Left ventricle myocardium superior (tissue), 1 donor: ENCODE results near the gene SOX1. TPM values are rescaled to one million over a fixed set of nuclear protein-coding genes. Genes with fewer than 3 reads are reported as not detected.

Experiments
- ATAC-seq: fragments of 200-7000 bp; cut with Tn5 transposase; one replicate; pipeline ENCODE4 v1.9.1; 2020; ENCODE audit warnings: mild to moderate bottlenecking, moderate library complexity
- DNase-seq: peaks from one replicate; pipeline ENCODE4 v3.0.0-alpha.2; 2020
- intact Hi-C: fragments of 100-400 bp; cut with micrococcal nuclease; formaldehyde crosslinking; loops from one replicate; pipeline ENCODE4 v1.11.0; 2022
- total RNA-seq: library from RNA; stranded (reverse); fragmentation: NEBNext Ultra II Directional; extraction: Animal tissue kit (Norgen Biotek cat#: 25700); gene quantifications from one replicate; pipeline ENCODE4 v1.2.1, GENCODE V29; 2021
- donor health status: DM: no; HTN: yes; CAD: no; lungs with severe emphysema.

Gene SOX1
- total RNA-seq, 1 donor from 2014 or later: not detected

DNA sequence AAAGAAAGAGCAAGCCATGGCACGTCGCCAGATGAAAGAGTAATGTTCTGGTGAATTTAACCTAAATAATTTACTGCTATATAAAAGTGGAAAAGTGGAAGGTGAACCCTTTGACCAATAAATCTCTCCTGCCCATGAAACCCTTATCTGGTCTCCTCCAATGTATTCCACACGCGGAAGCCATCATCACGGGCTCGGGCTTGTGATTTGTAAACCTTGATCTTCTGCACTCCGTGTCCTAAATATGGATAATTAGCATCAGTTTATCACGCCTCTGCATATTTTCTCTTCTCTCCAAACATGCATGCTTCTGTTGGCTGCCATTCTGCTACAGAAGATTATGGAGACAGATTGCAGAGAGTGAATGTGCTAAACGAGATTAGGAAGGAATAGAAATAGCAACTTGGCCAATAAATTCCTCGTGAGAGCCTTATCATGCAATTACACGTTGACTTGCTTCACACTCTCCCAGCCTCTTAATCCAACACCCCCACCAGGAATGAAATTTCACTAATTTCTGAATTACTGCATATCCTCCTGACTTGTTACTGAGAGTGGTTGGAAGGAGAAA, 34.5 kb downstream of the SOX1 start:
- DNase-seq (no peak), ATAC-seq (no peak)
- intact Hi-C loops: no loop called here

DNA sequence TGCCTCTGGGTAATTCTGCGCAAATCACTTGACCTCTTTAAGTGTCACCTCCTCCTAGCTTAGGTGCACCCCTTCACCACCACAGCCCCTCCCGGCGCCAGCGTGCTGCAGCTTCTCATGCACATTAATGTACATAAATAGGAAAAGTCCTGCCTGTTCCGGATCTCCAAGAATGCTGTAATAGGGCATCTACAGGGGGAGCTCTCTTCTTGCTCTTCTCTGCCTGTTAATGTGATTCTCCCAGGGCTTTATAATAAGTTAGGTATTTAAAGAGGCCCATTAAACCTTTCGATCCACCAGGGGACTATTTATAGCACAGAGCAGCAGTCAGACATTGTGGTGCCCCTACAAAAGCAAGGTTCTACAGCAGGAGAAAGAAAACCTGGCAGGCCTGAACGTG, 35.3 kb downstream of the SOX1 start:
- DNase-seq: no peak
- ATAC-seq: no peak

DNA sequence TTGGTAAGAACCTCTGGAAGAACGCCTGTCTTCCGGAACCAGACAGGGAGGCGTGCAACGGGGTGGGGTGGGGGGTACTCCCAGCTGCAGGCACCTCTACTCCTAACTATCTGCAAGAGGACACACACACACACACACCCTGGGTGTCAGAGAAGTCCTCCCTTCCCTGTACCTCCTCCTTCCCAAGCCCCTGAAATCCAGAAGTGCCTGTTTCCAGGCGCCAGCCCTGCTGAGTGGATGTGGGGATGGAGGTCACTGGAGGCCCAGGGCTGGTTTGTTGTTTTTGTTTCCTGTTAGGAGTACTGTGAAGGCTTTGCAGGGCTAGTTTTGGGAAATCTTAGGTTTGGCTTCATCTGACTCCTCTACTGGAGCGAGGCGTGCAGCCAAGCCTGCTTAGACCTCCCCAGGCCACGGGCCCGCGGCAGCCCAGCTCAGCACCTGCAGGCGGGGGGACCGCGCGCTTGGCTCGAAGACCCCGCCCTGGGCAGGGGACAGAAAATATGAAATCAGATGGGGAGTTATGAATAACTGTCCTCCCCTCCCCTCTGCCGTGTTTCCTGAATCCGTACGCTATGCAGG, 36.4 kb downstream of the SOX1 start:
- no peak for DNase-seq
- no peak for ATAC-seq
- intact Hi-C loops: no loop called here

More for the DNA sequence above, 35.3 kb downstream of the SOX1 start:
- intact Hi-C loops: no loop called here

DNA sequence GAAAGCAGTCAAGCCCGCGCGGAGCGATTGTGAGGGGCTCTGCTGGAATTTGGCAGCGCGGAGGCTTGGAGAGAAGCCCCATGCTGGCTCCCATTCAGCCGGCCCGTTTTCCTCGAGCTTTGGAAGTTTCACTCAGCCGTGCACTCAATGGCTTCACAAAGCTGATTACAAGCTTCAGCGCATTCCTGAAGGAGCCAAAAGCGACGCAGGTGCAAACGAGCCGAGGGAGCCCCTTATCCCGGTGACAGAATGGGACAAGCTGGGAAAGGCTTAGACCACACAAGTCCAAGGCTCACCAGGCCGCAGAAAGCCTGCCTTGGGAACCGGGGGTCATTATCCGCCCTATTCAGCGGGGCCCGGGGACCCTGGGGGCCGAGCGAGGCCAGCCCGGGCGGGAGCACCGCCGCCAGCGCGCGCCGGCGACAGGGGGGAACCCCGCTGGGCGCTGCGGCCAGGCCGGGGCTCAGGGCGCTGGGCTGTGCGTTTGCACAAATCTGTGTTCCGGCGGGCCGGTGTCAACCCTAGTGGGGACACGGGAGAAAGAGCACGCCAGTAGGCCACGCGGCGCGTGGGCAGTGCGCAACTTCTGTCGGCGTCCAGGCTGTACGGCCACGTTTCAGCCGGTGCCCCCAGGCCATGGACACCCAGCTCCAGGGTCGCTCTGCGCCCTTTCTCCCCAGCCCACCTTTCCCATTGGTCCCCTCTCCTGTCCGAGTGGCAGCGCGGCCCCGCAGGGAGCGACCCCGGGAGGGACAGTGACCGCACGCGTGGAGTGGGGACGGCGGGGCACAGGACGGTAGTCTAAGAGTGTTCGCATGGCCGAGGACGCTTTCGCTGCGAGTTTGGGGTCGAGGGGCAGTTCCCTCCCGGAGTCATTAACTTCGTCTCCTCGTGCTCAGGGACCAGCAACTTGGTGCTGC, 37.3 kb downstream of the SOX1 start:
- ATAC-seq: no peak
- intact Hi-C loops: no loop called here
- DNase-seq: no peak

DNA sequence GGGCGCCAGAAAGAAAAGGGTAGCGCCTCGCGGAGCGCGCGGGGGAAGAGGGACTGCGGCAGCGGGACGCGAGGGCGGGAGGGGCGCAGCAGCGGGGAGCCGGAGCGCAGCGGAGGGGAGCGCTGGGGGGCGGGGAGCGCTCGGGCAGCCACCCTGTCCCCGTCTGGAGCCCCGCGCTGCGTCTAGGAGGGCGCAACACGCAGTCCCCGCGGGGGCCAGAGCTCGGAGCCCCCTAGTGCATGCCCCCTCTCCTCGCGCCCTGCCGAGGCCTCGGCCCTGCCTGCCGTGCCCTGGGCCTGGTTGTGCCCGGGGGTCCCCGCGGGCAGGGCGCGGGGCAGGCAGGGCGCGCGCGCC, 37.9 kb downstream of the SOX1 start:
- no peak for DNase-seq
- no peak for ATAC-seq
- intact Hi-C loops: no loop called here

DNA sequence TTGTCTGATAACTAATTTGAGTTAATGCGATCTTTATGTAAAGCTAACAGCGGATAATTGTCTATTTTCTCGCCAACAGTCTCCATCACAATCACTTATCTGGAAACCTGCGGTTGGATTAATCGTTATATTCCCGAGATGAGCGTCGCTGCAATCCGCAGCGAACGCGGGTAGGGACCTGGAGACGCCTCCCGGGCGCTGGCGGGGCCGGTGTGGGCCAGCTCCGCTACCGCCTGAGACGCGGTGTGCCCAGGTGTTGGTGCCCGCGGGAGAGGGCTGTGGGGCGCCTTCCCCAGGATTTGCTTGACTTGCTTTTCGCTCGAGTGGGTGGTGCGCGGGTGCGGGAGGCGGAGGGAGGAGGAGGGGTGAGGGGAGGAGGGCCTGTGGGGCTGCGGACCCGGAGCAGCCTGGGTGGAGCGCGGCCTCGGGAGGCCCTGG, 38.3 kb downstream of the SOX1 start:
- DNase-seq (no peak), ATAC-seq (no peak)
- intact Hi-C loops: no loop called here

DNA sequence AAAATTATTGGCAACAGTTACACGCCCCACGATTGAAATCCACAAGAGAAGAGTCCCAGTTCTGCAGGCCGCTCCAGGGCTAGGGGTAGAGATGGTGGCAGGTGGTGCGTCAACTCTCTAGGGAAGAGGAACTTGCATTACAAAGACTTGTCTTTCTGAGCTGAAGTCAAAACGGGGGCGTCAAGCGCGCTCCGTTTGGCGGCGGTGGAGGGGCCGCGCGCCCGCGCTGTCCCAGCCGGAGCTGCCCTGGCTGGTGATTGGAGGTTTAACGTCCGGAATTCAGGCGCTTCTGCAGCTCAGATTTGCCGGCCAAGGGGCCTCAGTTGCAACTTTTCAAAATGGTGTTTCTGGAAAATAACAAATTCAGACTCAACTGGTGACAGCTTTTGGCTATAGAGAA, 38.9 kb downstream of the SOX1 start:
- intact Hi-C loops: no loop called here
- DNase-seq (no peak), ATAC-seq (no peak)

DNA sequence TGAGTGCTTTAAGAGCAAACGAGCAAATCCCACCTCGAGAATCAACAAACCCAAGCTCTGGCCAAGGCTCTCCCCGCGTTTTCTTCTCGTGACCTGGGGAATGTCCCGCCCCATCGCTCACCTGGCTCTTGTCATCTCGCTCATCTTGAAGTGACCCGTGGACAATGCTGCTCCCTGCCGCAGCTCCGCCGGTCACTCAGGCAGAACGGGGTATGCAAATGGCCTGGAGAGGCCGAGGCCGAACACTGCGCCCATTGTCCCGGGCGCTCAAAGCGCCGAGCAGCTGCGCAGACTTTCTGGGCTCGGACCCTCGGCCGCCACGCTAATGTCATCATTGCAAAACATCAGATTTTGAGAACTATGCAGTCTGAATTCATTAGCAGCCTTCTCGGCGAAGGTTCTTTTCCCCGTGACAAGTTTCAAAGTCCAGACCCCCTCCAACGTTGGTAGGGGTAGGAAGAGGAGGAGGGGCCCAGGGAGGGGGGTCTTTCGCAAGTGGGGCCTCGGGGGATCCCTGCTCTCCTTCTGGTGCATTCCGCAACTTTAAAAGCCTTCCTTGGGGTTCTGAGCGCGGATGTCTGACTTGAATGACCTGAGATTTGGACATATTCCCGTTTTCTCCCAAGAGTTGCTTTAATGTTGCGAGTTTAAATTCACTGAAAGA, 39.7 kb downstream of the SOX1 start:
- no peak for DNase-seq
- no peak for ATAC-seq
- intact Hi-C loops: no loop called here

DNA sequence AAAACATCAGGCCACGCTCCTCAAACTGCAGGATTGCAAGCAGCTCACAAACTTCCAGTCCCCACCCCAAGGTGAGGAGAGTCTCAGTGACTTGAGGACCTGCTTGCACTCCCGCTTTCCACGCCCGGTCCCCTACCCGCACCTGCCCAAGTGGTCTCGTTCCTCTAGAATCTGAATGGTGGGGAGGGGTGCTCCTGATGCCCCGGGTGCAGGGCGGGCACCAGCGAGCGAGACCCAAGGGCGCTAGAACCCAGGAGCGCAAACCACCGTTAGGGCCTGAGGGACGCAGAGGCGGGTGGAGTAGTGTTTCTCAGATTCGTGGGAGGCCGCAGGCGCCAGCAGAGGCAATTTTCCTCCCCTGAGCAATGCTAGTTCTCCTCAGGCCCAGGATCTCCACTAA, 40.3 kb downstream of the SOX1 start:
- intact Hi-C loops: no loop called here
- ATAC-seq (no peak), DNase-seq (no peak)

DNA sequence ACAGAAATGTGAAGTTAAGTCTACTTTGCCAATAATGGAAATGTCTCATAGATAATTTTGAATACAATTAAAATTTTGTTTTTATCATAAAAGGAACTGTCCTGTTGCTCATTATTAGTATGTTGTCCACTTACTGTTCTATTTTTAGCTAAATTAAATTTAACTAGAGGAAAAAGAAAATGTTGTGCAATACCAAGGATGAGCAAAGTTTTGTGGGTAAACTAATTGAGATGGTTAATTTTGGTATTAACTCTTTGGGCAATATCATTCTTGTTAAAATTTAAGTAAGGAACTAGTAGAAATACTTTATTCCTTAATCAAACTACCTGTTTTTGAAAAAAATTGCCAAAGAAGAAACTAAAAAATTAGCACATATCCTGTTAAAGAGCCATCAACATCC, 43.5 kb downstream of the SOX1 start:
- DNase-seq: no peak
- intact Hi-C loops: no loop called here
- no peak for ATAC-seq

DNA sequence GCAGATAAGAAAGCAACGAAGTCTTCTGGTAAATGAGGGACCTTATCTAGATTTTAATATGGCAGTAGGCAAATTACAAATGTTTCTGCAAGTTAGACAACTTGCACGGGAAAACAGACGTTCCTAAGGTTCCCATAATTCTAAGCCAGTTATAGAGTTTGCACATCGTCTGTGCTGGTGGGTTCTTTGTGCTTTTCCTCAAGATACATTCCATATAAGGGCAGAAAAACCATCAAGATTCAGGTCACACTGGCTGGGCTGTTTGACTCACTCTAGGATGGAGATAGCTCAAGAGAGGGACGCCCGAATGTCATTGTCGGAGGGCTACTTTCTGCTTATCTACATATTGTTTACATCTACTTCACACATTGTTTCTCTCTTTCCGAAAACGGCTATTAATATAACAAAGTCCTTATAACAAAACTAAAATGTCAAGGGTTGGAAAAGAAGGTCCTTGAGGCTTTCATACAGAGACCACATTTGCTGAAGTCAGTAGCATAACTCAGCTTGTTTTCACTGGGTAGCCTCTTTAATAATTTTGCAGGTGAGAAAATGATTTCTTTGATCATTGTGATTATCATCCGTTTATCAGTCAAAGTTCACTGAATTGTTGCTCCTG, 44.4 kb downstream of the SOX1 start:
- DNase-seq (no peak), ATAC-seq (no peak)
- intact Hi-C loops: no loop called here

DNA sequence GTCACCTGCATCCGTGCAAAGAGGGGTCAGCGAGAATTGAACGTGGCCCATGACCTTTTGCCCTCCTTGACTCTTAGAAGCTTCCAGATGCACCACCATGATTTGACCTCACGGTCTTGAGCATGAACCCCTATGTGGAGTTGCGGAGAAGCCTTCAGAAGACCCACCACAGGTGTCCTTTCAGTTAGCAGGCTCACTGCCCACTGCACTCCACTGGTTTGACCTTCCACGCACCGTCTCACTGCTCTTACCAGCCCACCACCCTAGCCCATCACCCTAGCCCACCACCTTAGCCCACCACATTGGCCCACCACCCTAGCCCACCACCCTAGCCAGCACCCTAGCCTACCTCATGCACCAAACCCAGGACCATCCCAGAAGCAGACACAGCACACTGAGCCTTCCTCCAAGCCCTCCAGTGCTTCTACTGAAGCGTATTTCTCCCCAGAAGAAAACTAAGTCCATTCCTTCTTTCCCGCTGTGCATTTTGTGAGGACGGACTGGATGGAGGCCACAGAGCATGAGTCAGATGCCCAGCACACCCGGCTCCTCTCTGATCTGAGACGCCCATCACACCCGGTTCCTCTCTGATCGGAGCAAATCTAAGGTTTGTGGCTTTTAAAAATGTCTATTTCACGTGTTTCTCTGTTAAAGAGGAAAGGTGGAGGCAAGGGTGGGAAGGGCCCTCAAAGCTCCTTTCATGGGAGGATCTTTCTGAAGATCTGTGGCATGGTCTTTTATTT, 45.8 kb downstream of the SOX1 start:
- intact Hi-C loops: no loop called here
- DNase-seq: no peak
- no peak for ATAC-seq

DNA sequence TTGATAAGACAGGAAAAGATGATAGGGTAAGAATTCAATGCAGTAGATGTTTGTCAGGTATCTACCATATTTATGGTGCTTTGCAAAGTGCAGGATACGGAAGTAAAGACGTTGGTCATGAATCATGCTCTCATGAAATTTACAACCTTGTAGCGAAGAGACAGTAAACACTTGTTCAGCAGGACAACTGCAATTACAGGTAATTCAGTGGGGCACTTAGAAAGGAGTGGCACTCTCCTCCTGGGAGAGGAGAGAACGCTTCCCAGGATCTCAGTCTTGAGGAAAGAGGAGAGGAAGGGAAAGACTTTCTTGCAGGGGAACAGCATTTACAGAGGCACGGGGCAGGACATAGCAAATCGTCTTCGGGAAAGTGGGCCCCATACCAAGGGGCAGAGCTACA, 46.4 kb downstream of the SOX1 start:
- intact Hi-C loops: no loop called here
- no peak for ATAC-seq
- no peak for DNase-seq

DNA sequence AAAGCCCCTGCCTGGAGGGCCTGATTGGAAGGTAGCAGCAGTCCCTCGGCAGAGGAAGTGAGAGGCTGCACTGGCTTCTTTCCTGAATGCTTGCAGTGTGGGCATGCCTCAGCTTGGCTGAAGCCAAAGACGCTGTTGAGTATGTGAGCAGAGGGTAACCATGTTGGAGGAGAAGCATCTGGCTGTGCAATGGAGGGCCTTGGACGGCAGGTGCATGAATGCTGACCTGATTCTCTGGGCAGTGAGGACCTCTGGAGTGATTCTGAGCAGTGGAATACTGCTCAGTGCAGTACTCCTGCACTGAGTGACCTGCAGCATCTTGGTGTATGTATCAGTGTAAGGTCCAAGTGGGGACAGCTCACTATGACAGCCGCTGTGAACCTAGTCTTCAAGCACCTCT, 46.9 kb downstream of the SOX1 start:
- intact Hi-C loops: no loop called here
- ATAC-seq: no peak
- no peak for DNase-seq

DNA sequence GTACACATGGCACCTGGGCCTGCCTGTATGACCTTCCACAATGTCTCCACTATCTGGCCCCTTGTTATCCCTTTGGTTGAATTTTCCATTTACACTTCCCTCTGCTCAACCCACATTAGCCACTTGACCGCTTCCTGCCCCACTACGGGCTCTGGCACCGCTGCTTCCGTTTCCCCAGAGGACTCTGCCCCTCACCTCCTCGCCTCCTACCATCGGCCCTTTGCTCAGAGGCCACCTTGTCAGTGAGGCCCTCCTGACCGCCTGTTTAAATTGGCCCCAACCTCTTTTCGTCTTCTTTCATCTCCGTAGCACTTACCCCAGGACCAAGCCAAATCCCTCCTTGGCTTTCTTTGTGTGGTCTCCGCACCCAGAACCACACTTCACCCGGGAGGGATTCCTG, 47.4 kb downstream of the SOX1 start:
- no peak for ATAC-seq
- DNase-seq: no peak
- intact Hi-C loops: no loop called here

DNA sequence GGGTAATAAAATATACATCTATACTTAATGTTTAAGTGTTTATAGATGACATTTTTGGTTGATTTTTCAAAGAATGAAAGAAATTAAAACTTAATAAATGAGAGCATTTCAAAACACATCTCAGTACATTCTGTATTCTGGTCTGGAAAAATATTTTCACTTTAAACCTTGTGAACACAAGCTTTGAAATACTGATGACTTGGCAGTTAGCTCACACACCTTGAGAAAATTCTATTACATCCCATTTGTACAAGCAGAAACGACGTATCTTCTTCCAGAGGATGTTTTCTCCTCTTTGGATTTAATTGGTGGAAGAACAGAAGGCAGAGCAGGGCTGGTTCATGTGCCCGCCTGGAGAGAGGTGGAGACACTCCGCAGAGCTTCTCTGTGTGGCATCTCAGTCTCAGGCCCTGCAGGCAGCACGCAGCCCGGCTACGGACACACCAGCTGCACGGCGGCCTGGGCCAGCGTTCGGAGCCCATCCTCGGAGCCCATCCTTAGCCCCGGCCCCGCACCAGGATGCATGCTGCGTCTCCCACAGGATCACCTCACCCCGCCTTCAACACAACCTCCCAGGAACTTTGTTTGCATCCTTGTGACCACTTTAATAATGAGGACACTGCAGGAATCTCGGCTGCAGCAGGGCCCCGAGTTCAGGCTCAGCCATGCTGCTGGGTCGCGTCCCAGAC, 48.6 kb downstream of the SOX1 start:
- intact Hi-C loops: no loop called here
- DNase-seq (no peak), ATAC-seq (no peak)

DNA sequence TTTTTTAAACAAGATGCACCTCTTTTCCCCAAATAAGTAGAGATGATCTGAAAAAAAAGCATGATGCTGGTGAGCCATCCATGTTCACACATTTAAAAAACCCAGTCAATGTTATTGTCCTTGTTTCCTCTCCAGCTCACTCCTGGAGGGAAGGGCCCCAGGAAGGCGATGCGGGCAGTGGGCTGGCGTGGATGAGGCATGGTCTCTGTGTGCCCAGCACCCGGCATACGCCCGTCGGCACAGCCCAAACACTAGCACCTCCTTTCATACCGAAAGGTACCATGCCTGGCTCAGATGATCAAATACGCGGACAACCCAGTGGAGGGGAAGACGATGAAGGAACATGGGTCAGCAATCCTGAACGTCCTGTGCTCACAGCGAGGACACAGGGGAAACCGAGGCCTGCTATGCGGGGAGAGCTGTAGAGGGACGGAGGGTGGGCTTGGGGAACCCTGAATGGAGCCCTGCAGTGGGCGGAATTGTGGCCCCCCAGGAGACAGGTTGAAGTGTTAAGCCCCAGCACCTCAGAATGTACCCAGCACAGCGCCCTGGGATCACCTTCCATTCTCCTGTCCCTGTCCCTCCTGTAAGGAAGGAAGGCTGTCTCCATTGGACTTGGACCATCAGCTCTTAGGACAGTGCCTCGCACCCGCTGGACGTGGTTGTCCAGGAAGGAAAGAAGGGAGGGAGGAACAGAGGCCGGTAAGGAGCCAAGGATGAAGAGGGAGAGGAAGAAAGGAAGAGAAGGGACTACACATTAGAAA, 49.4 kb downstream of the SOX1 start:
- DNase-seq (no peak), ATAC-seq (no peak)
- intact Hi-C loops: no loop called here
